AG20443 (cell line): ENCODE data around the gene PIGL.
"Not testable (repeated sequence)": the region's sequence is repeated elsewhere in the genome, so short reads cannot be mapped to it uniquely, and the experiment has no call there.

Experiments
- DNase-seq: peaks from one replicate; pipeline ENCODE4 v3.0.0; 2012; ENCODE audit warnings: low spot score, mixed read lengths

PIGL gene

DNA sequence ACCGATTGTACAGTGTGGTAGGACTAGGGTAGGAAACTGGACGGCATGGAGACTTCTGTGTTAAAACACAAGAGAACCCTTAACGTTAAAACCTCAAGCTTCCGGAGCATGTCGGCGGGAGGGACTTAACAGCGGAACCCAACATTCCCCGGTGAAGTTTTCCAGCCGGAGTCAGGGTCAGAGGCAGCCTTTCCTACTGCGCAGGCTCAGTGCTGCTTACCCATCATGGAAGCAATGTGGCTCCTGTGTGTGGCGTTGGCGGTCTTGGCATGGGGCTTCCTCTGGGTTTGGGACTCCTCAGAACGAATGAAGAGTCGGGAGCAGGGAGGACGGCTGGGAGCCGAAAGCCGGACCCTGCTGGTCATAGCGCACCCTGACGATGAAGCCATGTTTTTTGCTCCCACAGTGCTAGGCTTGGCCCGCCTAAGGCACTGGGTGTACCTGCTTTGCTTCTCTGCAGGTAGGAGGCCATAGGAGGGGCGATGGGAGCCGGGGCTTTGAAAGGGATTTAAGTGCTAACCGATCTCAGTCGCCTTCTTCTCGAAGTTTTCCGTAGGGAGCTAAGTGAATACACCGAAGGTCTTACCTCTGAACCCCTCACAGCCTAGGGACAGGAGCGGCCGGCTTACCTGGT is at the start of gene PIGL:
Gene PIGL, plus strand, starts transcription at position 209 of the 634 bp plus-strand sequence. Its CDS starts 17 bp downstream, at position 226.
- peak; percentile 92 for DNase-seq

DNA sequence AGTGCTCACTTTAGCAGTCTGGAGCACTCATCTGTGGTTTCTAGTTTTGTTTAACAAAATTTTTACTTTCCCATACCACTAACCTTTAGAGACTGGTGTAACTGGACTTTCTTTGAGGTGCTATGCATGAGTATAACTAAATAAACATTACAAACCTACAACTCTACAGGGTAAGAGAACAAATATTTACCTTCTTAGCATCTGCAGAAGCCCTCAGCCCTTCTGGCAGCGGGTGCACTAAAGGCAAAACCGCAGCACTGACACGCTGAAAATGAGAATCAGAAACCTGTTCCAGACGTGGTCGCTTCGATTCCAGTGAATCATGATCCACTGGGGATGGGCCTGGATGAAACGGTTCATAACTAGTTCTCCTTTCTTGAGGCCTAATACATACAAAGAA is 45.4 kb upstream of the PIGL start:
- DNase-seq = no peak

DNA sequence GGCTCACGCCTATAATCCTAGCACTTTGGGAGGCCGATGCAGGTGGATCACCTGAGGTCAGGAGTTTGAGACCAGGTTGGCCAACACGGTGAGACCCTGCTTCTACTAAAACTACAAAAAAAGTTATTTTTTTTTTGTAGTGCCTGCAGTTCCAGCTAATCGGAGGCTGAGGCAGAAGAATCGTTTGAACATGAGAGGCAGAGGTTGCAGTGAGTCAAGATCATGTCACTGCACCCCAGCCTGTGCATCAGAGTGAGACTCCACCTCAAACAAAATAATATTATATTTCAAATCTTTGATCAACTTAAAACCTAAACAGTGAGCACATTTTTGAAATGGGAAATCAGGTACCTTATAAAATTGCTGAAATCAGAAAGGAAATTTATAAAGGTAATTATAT is 38.2 kb upstream of the PIGL start:
- no peak for DNase-seq

DNA sequence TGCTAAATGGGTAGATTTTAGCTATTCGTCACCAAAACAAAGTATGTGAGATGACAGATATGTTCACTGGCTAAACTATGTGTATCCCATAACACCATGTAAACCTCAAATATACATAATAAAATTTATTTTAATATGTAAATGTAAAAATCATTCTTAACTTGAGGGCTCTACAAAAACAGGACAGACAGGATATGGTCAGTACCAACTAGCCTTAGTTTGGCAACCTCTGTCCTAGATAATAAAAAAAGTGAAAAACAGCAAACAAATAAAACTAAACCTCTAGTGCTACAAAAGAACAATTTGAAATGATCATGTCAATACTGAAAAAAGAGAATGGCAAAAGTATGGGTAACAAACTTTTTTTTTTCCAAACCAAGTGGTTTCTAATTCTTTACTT is 35.4 kb upstream of the PIGL start:
- no peak for DNase-seq

DNA sequence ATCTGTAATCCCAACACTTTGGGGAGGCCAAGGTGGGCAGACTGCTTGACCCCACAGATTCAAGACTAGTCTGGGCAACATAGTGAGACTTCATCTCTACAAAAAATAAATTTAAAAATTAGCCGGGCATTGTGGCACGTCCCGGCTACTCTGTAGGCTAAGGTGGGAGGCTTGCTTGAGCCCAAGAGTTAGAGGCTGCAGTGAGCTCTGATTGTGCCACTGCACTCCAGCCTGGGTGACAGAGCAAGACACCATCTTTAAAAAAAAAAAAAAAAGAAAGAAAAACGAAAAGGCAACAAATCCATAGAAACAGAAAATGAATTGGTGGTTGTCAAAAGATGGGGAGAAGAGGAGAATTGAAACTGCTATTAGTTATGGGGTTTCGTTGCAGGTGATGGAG is 29.4 kb upstream of the PIGL start:
- no peak for DNase-seq

DNA sequence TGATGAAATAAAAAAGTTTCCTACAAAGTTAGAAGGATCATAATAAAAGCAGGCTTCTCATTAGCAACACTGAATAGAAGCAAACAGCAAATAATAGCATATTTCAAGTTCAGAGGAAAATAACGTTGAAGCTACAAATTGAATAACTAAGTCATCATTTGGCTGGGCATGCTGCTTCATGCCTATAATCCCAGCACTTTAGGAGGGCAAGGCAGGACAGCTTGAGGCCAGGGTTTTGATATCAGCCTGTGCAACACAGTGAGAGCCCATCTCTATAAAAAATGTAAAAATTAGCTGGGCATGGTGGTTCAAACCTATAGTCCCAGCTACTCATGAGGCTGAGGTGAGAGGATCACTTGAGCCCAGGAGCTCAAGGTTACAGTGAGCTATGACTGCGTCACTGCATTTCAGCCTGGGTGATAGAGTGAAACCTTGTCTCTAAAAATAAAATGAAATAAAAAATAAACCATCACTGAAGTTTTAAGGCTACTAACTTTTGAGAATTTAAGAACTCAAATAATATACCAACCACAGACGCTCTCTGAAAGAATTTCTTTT is 27.1 kb upstream of the PIGL start:
- no peak for DNase-seq

DNA sequence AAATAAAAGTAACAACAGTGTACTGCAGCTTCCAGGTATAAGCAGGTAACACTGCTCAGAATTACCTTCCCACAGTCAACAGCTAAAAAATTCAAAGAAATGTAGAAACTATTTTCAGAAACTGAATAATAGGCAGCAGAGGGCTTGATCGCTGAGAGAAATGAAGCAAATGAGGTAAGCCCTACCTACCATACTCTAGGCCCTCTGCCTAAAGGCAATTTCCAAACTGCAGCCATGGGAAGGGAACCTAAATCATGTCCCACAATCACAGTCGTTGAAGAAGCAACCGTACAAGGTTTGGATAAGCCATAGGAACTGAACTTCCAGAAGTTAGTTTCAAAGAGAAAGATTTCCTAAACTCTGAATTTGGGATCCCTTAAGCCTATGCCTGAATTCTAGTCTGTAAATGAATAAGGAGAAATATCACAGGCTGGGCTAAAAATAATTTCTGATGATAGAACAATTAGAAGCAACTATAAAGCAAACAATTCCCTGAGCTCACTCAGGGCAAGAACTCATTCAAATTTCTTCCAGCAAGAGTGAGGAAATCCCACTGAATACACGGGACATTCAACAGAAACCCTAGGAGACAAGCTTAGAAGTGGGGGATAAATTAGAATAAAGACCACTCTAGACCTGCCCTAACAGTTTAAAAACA is 26.2 kb upstream of the PIGL start:
- no peak for DNase-seq

DNA sequence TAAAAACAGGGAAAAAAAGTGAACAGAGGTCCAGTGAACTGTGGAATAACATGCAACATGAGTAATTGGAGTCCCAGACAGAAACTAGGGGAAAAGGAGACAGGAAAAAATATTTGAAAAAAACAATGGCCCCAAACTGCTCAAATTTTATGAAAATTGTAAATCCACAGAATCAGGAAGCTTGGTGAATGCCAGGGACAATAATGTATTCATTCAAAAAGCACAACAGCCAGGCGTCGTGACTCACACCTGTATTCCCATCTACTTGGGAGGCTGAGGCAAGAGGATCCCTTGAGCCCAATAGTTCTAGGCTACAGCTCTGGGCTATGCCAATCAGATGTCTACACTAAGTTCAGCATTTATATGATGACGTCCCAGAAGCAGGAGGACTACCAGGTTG is 25.4 kb upstream of the PIGL start:
- no peak for DNase-seq

DNA sequence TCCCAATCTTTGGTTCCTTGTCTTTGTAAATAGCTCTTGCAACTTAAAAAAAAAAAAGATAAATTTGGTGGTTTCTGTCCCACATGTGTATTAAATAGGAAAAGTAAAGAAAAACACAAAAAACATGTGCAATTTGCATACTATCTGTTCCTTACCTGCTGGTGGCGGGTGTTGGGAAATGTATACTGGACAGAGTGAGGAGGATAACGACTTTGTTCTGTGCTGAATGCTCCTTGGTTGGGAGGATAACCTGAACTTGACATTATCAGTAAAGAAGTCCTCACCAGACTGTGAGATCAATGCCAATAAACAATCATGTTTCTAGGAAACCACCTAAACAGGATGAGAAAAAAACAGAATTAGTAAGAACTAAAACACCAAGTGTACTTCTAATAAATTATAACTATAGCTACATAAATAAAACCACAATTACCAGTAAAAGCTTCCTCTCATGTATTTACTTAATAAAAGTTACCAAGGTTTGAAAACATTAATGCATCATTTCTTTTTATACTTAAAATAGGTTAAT is 22.6 kb upstream of the PIGL start:
- not testable (repeated sequence) for DNase-seq

DNA sequence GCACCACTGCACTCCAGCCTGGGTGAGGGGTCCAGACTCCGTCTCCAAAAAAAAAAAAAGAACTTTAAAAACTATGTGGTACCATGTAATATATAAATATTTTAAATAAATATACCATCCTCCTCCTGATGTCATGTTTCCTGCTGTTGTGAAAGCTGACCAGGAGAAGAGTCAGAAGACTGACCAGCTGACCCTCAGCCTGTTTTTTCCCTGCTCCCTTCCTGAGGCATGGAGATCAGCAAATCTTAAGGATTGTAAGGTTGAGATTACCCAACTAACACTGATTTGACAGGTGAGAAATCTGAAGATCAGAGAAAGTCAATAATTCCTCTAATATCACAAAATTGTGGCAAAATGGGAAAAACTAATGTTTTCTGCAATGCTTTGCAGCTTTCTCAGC is 19.7 kb upstream of the PIGL start:
- DNase-seq = no peak

DNA sequence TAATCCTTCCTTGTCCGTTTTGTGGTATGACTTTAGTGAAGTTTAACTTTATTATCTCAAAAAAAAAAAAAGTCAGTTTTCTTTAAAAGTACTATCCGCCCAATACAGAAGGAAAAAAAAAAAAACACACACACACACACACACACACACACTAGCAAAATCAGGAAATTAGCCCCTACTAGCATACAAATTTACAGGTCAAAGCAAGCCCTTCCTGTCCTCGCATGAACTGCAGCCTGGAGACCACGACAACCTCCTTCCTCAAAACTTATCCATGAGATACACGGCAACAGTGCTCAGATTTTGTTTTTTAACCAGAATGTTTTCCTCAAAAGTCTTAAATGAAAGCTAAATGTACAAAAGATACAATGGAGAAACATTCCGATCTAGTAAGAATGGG is 17.9 kb upstream of the PIGL start:
- no peak for DNase-seq

DNA sequence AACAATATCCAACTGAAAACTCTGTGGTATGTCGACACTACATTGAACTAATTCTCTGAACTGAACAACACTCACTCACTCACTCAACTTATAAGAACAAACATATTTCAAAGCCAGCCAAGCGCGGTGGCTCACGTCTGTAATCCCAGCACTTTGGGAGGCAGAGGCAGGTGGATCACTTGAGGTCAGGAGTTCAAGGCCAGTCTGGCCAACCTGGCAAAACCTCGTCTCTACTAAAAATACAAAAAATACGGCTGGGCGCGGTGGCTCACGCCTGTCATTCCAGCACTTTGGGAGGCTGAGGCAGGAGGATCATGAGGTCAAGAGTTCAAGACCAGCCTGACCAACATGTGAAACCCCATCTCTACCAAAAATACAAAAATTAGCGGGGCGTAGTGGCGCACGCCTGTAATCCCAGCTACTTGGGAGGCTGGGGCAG is 15.3 kb upstream of the PIGL start:
- not testable (repeated sequence) for DNase-seq

DNA sequence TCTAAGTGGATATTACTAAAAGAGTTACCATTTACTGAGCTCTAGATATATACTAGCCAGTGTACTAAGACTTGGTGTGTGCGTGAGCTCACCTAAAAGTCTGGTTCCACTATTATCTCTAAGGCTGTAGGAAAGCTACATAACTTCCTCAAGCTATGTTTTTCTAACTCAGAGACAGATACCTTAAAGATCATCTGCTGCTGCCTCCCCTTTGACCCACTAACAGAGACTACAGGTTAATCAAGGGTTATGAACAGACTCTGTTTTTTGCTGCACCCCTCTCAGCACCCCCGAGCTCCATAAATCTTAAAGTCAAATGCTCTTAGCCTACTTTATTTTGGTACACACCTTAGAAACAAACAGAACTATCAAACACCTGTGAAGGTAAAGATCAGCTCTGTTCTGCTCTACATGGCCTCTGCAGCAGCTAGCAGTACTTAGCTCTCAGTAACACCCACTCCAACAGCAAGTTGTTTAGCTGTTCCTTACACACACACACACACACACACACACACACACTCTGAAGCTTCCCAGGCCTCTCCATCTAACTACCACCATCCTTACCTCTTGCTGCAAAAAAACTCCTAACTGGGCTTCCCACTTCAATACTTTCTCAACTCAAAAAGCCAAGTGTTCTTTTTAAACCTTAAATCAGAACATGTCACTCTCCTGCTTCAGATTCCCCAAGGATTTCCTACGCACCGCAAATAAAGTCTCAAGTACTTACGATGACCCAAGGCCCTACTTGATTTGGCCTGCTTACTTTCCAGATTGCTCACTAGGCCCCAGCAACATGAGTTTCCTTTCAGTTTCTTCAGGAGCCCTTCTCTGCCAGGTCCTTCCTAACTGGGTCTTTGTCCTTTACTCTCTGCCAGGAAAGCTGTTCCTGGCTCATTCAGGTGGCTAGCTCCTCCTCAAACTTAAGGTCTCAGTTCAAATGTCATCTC is 14.2 kb upstream of the PIGL start:
- DNase-seq = not testable (repeated sequence)

DNA sequence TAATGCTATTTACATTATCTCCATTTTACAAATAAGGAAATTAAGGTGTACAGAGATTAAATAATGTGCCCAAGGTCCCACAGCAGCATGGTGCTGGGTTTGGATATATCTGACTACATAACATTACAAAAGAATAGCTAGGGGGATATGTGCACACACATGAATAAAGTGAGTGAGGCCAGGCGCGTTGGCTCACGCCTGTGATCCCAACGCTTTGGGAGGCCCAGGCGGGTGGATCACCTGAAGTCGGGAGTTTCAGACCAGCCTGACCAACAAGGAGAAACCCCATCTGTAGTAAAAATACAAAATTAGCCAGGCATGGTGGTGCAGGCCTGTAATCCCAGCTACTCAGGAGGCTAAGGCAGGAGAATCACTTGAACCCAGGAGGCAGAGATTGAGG is 12.2 kb upstream of the PIGL start:
- DNase-seq = not testable (repeated sequence)

DNA sequence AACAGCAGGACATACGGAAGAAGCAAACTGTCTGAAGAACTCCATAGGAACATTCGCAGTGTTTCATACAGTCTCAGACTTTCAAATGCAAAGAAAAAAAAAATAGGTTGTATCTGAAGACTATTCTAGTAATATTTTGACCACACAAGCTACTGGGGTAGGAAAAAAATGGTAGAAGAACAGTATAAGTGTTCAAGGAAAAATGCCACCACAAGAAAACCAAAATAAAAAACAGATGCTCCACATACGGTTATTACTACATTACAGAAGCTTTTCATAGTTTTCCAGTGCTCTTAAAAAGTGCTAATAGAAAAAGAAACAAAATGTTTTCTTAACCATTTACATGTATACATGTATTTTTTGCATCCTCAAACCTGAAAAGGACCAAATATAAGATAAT is 5.4 kb upstream of the PIGL start:
- DNase-seq = peak; percentile 20

DNA sequence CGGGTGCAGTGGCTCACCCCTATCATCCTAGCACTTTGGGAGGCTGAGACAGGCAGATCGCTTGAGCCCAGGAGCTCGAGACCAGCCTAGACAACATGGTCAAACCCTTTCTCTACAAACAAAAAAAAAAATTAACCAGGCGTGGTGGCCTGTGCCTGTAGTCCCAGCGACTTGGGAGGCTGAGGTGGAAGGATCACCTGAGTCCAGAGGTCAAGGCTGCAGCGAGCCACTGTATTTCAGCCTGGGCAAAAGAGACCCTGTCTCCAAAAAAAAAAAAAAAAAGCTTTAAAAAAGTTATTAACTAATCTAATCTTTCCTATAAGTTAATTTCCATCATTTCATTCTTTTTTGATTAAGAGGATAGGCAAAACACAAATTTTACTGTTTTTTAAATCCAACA is 4.2 kb upstream of the PIGL start:
- DNase-seq = no peak

DNA sequence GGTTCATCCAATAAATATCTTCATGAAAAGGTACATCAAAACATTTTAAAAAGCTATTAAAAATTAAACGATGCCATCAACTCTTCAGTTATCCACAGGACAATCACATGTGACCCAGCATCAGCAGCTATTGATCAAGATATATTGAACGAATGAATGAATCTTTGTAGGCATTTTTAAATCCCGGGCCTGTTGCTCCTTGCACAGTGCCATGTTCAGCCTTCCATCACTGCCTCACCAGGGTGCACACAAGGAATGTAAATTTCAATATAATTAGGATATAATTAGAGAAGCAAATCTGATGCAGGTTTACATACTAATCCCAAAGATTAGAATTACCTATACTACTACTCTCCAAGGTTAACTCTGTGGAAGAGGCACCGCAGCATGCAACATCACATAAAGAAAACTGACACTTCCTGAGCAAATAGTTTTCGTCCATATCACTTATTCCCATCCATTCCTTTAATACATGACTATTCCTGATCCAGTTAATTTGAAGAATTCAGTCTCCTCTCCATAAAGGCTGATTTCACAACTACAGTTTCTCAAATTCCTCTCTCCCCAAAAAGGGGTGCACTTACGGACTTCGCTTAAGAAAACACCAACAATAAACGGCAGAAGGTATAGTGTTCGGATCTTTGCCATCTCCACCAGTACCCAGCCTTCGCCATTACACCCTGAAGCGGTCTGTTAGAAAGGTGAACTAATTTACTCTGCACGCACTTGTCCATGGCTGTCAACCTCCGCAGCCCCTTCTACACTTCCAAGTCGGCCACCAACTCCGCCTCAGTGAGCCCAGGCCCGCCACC is 2.6 kb upstream of the PIGL start:
- DNase-seq = no peak

DNA sequence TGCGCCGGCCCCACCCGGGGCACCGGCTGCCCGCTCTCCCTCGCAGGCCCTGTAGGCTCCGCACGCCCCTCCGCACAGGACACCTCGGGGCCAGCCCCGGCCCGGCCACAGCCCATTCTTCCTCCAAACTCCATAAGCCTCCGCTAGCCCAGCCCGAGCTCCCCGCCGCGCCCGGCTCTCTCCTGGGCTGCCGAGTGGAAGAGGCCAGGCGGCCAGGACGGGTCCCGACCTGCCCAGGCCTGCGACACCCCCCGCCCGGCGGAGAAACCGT is 2.1 kb upstream of the PIGL start:
- DNase-seq = peak; percentile 57

DNA sequence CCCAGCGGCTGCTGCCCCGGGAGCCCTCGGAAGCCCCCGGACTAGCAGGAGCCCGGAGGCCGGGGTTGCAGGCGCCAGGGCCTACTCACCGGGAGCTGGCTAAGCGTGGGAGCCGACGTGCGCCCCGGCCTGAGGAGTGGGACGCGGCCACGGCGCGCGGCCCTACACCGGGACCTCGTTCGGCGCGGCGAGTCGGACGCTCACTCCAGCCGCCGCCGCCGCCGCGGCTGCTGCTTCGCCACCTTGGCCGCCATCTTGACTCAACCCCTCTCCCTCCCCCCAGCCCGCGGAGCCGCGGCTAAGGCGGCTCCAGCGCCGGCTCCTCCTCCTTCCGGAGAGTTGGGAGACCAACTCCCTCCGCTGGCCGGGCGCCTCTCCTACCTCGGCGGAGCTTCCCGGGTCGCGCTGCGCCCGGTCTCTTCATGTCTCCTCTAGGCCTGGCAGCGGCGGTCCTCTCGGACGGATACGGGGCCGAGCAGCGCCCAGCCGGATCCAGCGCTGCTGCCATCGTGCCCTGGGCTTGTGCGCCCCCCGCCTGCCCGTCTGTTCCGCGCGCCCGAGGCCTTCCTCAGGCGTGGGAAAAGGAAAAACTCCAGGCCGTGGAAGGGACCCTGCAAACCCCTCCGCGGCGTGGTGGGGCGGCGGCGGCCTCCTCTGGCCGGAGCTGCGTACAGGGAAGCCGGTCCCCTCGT is 1.6 kb upstream of the PIGL start, which contains the start of gene NCOR1:
Gene NCOR1, minus strand, starts transcription at position 262 of the 692 bp plus-strand sequence. CDS start 20,965 bp downstream, outside the sequence.
- DNase-seq = peak; percentile 94

DNA sequence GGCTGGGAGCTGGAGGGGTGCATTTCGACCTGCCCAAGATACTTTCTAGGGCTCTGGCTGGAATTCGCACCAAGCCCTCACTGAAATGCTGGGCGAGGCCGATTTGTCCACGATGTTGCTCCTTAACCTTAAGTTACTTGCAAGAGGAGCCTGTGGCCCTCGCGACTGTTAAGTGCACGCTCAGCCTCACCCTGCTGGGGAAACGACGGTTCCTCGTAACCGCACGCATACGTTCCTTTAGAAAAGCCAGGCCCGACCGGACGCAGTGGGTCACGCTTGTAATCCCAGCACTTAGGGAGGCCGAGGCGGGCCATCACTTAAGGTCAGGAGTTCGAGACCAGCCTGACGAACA is 1.1 kb upstream of the PIGL start:
- no peak for DNase-seq
